GDM1 (cell line): ENCODE data around the gene MMAB.
A peak's percentile ranks its signal among the peaks of the same experiment; 100 is the strongest.

ENCODE experiments used
- DNase-seq: peaks from one replicate; lab custom pipeline; 2025; lab: John Stamatoyannopoulos, UW

The MMAB gene

DNA sequence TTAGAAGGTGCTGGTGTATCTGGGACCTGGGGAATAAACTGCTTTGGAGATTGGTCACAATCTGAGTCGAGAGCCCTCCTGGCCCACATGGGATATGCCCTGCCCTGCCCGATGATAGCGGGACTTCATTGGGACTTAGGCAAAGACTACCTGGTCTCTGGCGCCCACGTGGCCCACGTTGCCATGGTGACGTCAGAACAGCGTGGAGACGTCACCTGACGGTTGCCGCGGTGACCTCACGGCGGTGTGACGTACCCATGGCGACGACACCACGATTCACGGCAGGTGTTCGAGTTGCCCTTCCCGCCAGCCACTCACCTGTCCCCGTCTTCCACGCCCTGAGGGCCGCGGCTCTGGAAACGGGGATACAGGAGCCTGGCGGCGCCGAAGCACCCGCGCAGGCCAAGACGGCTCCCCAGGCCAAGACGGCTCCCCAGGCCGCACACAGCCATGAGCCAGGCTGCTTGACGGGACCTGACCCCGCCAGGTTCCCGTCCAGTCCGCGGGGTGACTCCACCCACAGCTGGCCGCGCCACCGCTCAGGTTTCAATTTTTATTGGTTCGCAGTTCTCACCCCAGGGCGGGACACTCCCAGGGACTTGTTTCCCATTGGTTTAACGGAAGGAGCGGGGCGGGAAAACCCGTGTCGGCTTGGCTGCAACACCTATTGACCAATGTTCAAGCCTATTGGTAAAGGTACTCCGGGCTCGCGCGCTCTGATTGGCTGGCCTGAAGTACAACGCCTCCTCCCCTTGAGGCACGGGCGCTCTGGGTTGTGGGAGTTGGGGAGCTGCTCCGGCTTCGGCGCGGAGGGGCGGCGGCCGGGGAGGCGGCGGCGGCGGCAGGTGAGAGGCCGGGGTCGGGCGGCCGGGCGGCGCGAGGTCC is at the start of gene MMAB, which contains the start of gene MVK:
Gene MMAB (minus strand): TSS at position 476 of the 885 bp plus-strand sequence. CDS start 24 bp downstream, at position 452.
Gene MVK (plus strand): TSS at position 766 of the 885 bp plus-strand sequence. CDS start 1,029 bp downstream, outside the sequence.
- DNase-seq = peak; percentile 97

DNA sequence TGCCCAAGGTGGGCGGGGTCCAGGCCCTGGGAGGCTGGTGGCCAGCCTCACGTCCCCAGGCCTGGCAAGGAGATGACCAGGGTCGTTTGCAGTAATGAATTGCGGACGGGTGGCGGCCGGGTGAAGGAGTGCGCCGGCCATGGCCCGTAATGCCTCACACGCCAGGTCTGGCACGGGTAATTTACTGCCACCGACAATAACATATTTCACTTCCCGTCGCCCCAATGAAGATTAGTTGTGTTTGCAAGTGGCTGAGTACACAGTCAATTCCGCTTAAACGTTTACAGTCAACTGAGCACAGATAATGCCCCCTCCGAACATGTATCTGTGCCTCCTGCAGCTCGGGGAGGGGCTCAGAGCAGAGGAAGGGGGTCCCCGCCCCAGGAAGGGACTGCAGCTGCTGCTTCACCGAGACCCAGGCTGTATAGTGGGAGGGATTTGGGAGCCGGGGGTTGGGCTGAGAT is 48.6 kb upstream of the MMAB start:
- DNase-seq = no peak

DNA sequence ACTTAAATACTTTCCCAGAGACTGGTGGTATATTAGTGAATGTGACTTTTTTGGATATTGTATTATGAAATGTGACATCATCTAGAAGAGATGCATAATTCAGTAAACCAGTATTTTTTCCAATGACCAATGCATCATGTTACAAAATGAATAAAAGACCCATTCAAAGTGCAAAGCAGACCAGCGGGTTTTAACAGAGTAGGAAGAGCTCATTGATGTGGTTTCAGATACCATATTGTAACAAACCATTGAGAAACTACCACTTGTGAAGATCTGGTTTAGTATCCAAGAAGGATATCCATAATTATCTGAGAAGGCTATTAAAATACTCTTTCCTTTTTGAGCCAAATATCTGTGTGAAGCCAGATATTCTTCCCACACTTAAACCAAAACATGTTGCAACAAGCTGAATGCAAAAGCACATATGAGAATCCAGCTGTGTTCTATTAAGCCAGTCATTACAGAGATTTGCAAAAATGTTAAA is 47.9 kb upstream of the MMAB start:
- DNase-seq = no peak

DNA sequence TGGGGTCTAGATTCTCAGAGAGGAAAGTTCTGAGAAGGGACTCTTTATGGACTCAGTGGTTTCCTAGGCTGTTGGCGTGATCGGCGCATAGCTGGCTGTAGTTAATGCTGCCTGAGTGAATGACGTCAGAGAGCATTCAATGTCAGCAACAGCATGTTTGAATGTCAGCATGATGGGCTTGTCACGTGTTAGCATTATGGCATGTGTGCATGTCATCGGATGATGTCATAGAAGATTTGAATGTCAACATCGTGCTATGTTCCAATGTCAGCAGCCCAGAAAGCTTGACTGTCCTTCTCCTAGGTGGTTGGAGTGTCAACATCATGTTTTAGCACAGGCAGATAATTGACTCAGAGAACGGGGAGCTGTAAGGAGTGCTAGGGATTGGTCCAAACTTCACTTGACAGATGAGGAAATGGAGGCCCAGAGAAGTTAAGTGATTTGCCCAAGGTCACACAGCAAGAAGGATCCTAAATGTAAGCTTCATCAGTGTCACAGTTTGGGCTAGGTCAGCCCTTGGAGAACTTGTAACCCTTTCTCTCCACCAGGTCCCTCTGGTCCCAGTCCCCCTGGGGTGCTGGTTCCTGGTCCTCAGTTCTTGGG is 45.8 kb upstream of the MMAB start:
- DNase-seq = no peak

DNA sequence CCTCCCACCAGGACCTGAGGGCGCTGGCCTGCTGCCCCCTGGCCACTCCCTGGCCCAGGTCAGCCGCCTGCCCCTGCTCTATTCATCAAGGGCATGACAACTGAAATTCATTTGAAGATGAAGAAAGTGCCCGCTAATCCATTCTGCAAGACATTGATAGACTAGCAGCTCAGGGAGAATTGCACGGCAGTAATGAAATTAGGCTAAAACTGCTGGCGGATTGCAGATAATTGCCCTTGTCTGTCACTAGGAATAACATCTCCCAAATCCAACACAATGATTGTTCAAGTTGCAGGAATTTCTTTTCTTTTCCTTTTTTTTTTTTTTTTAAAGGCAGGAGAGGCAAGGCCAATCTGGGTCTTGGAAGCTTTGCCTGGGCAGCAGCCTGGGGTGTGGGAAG is 44.8 kb upstream of the MMAB start:
- DNase-seq = no peak

DNA sequence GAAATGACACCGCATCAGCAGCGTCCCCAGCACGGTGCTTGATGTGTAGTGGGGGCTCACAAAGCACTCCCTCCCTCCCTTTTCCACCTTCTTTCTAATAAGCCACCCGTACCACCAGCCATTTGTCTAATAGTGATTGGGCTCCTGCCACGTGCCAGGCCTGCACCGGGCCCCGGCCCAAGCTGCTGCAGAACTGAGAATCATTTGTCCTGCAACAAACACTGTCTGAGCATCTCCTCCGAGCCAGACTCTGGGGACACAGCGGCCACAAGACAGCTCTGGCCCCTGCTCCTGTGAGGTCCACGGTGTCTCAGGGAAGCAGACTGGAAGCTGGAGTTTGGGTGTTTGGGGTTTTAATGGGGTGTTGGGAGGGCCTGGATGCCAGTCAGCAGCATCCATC is 44.2 kb upstream of the MMAB start:
- DNase-seq = no peak

DNA sequence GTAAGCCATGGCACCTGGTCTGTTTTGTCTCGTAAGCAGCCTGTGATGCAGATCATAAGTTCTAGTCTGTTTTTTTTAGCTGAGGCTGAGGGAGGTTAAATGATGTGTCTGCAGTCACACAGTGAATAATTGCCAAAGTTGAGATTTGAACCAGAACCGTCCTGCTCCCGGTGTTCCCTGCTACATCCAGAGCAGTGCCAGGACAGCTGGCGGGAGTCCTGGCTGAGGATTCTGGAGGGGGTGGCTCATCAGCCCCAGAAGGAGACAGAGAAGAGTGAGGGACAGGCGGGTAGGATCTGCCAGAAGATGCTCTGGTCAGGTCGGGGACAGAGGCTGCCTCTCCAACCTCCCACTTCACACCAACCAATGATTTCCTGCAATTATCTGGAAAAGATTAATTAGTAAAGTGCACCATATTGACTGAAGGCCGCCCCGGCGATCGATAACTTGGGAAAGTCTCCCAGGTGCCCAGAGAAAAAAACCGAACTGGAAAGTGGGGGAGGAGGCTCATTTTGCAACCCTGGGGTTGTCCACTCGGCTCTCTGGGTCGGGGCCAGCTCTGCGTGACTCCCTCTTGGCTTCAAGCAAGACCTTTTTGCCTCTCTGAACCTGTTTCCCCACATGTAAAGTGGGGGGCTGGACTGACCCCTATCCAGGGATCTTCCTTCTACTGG is 42.4 kb upstream of the MMAB start:
- DNase-seq = no peak

DNA sequence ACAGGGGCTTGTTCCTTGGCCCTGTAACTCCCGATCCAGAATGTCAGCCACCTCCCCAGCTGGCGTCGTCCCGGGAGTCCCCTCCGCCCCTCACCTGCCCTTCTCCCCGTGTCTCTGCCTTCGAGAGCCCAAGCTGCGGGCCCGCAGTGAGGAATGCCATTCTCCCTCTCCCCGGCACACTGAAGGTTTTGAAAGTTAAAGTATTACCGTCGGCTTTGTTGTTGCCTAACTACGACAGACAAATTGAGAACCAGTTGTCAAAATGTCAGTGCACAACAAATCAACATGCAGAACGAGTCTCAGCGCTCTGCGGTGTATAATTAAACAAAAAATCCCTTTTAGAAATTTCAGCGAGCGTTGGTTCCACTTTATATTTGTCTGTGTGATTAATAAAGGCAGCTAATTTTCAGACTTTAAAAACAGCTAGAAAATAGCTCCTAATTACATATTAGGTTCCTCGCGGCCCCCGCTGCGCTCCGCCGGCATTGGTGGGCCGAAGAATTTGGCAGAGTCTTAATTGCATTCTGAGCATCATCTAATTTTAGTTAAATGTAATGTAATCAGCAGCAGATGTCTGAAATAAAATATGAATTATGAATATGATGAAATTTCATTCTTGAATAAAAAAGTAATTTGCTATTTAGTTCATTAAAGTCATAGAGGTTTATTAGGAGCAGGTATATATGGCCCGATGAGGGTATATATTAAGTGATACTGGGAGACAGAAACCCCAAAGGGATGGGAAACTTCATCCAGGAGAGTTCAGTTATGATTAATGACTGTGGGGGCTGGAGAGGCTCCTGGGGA is 40.5 kb upstream of the MMAB start:
- no peak for DNase-seq

DNA sequence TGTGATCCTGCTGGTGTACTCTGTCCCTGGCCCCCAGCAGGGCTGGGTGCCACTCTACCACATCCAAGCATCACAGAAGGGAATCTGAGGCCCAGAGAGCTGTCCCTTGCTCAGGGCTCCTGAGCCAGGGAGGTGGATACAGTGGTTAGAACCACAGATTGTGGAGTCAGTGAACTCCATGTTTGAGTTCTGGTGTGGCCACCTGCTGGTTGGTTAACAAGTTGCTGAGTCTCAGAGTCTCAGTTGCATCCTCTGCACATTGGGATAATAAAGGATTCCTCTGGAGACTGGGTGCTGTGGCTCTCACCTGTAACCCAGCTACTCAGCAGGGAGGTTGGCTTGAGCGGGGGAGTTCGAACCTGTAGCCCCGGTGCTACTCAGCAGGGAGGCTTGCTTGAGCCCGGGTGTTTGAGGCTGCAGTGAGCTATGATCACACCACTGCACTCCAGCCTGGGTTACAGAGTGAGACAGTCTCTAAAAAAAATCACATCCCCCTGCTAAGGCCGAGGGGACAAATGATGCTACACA is 39.7 kb upstream of the MMAB start:
- DNase-seq = no peak

DNA sequence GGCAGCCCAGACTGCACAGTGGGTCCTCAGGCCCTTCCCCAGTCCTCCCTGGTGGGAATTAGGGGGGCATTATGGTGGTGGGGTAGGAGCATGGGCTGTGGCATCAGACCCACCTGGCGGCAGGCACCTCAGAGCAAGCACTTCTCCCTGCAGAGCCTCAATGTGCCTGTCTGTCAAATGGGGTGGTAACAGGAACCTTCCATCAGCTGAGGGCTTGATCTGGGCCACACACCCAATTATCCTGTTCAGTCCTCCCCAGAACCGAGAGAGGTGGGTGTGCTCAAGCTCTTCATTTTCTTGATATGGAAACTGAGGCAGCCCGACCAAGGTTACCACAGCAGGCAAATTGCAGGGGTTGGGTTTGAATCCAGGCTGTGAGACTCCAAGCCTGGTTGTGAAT is 38.7 kb upstream of the MMAB start:
- DNase-seq = no peak

DNA sequence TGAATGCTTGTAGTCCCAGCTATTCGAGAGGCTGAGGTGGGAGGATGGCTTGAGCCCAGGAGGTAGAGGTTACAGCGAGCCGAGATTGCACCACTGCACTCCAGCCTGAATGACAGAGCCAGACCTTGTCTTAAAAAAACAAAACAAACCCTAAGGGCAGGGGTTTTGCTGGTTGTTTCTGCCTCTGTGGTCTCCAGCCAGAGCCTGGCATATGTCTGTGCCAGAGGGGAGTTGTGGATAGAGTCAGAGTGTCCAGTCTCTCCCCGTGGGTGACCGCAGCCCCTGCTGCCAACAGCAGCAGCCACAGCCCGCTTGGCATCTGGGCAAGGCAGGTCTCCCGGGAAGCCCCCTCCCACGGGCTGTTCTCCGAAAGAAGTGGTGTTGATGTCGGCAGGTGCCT is 37.9 kb upstream of the MMAB start:
- no peak for DNase-seq

DNA sequence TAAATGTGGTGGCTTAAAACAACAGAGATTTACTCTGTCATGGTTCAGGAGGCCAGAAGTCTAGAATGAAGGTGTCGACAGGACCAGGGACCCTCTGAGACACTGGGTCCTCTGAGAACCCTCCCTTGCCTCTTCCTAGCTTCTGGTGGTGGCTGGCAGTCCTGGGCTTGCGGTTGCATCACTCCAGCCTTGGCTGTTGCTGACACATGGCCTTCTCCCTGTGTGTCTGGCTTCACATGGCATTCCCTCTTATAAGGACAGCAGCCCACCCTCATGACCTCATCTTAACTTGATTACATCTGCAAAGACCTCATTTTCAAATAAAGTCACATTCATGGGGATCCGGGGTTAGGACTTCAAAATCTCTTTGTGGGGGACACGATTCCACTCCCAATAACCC is 37.2 kb upstream of the MMAB start:
- DNase-seq = no peak

DNA sequence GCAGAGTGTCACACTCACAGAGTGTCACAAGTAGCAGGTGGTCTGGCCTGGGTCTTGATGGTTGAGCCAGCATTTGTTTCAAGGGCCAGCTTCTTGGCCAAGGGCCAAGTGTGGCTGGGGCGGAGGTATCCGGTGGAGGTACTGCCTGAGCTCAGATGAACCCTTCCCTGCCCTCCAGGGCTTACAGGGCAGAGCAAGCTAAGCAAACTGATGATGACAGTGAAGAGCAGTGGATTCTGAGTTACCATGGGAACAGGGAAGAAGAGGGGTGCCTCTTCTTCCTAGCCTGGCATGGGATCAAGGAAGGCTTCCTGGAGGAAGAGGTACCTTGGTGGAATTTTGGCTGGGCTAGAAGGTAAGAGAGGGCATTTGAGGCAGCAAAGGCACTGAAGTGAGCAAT is 36.0 kb upstream of the MMAB start:
- DNase-seq = no peak

DNA sequence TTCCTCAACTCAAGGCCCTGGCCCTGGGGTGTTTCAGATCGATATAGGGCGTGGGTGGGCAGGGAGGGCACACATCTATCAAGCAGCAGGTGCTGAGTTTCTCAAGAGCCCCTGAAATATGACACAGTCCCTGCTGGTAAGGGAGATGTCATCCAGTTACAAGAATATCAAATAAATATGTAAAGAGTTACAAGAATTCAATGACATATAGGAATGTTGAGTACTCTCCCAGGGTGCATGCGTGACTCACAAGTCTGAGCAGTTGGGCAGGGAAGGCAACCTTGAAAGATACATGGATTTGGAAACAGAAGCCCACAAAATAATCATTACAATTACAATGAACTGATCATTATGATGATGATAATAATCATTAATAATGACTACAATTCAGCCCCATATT is 35.5 kb upstream of the MMAB start:
- no peak for DNase-seq

DNA sequence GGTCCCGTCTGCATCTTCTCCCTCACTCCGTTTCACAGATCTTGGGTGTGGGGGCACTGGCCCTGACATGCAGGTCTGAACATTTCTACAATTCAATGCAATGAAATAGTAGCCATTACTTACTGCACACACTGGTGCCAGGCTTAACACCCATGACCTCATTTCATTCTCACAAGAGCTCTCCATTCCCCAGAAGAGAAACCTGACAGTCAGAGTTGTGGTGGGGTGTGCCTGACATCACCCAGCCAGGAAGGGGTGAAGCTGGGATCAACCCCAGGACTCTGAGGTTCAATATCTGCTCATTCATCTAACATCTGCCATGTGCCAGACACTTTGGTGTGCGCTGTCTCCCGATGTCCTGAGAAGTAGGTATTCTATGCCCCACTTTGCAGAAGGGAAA is 35.0 kb upstream of the MMAB start:
- DNase-seq = no peak

DNA sequence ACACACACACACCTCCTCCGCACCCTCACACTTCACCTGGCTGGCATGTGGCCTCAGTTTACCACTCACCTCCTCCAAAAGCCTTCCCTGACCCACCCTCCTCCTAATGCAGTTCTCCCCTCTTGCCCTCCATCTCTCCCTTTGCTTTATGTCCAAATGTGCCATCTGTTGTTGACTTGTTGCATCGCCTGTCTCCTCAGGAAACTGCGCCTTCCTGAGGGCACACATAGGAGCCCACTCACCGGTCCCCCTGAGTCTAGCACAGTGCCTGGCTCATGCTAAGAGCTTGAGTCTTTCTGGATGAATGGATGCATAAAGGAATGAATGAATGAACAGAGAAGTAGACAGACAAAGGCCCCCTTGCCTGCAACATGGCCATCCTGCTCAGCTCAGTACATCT is 34.3 kb upstream of the MMAB start:
- DNase-seq = no peak

DNA sequence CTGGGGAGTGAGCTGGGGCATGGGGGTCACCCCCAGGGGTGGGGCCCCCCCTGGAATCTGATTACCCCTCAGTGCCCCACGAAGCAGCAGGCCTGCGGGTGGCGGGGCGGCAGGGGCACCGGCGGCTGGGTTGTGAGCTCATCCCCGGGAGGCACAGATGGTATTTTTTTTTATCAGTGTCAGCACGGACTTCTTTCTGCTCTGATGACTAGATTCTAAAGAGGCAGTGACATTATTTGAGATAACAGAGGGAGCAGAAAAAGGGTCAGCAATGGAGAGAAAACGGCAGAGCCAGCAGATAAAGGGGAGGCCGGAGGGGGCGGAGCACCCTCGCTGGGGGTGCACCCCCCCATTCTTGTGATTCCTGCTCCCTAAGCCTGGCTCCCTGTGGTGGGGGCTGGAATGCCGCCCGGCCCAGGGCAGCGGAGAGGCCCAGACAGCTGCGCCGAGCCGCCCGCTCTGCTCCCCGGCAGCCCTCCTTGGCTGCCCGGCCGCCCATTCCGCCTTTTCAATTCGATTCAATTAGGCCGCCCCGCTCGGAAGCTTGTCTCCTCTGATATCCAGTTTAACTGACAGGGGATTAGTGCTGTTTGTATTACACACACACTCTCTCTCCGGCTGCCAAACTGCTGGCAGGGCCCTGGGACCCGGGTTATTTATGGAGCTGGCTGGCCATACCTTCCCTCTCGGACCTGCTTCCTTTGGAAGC is 33.2 kb upstream of the MMAB start:
- DNase-seq = no peak

DNA sequence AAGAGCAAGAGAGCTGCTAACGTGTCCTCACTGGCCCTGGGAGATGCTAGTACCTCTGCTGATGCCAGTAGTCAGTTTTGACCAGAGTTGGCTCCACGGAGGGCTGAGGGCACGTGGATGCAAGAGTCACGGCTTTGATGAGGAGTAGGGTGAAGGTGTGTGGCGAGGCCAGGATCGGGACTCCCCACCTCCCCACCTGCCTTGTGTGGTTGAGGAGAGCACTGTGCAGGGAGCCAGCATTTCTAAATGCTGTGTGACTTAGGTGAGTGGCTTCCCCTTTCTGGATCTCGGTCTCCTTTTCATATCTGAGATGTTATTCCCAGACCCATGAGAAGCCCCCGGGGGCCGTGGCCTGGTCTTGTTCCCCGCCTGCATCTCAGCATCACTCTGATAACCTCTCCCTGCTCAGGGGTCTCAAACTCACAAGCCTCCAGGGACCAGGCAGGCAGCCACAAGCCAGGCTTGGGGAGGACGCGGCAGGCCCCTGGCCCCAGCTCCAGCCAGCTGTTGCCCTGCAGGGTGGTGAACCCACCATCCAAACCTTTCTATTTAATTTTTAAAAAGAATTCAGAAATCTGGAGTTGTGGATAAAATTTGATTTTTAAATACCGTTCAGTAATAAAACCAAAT is 32.4 kb upstream of the MMAB start:
- no peak for DNase-seq

DNA sequence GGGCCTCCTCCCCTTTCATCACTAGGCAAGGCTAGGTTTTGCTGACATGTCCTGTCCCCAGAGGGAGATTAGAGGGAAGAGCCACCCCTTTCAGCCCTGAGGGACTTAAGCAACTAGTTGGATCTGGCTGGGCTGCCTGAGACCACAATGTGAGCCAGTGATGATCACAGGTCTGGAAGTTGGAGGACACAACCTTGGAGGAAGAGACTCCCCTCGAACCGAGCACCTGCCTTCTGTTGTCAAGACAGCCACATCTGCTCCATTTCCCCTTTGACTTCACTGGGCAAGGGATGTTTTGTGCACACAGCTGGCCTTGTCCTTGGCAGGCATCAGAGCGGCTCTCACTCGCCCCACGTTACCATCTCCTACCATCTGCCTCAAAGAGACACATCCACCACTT is 31.7 kb upstream of the MMAB start:
- DNase-seq = no peak

DNA sequence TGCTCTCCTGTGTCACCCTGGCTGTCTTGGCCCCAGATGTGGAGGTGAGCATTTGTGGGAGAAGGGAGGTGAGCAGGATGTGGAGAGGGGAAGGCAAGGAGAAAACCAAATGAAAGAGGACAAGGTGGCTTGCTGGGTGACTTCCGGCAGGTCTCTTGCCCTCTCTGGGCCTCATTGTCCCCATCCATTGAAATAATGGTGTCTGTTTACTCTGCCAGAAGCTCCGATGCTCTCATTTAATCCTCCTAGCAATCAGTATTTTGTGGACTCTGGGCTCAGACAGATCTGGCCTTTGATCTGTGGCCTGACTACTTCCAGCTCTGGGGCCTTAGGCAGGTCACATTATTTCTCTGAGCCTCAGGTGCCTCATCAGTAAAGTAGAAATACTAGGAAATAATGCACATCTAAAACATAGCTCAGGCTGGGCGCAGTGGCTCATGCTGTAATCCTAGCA is 30.9 kb upstream of the MMAB start:
- no peak for DNase-seq
